ENCODE measurements around the gene KCNJ12.

KCNJ12 gene

DNA sequence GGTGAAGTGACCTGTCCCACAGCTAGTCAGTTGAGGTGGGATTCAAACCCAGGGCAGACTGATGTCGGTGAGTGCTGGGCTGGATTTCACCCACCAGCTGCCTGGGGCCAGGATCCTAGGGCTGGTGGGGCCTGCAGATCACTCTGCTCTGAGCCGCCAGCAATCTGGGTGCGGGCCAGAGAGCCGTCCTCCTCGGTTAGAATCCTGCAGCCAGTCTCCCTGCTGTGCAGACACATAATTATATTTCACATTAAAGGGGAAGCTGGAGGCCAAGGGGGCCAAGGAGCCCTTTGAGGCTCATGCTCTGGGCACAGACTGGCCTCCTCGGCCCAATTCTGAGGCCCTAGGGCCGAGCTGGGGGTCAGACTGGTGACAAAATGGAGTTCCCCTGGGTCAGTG lies 996 bp upstream of the KCNJ12 start:
- Histone ChIP-seq H3K9me3 (ENCODE audit: control insufficient read depth in 5 of 5, low read length in 5 of 5) (no peaks in the 10 kb centered on the region), H3K27ac (ENCODE audit: low read depth, low read length) (no peak overlapping the region), H3K27me3 (ENCODE audit: control insufficient read depth in 5 of 5, insufficient read depth in 4 of 5, low read length in 5 of 5) (peaks cover 31 to 53% (median 38%) of the 10 kb centered on the region in 5 donors), H3K4me1 (ENCODE audit: control insufficient read depth in 5 of 5, insufficient read depth in 5 of 5, low read length in 5 of 5) (peaks cover 0 to 29% (median 20%) of the 10 kb centered on the region in 5 donors), H3K9ac (ENCODE audit: low read length in 5 of 5) (no peak overlapping the region), H3K36me3 (ENCODE audit: control insufficient read depth in 5 of 5, insufficient read depth in 5 of 5, low read length in 5 of 5) (no peaks in the 10 kb centered on the region), H3K4me3 (ENCODE audit: low read depth in 1 of 5, low read length in 5 of 5) (no peak overlapping the region)

DNA sequence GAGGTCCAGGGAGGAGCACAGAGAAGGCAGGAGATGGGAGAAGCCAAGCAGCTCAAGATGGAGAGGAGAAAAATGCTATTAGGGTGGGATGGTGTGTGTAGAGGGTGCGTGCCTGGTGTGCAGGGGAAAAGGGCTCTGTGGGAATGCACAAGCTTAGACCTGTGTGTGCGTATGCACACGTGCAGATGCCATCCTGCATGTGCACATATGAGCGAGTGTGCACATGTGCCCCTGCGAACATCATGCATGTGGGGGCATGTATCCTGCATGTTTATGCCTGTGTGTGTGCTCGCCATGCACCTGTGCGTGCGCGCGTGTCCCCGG lies 438 bp upstream of the KCNJ12 start:
- H3K27me3 ChIP-seq (ENCODE audit: control insufficient read depth in 5 of 5, insufficient read depth in 4 of 5, low read length in 5 of 5): peaks cover 31 to 53% (median 39%) of the 10 kb centered on the region in 5 donors

DNA sequence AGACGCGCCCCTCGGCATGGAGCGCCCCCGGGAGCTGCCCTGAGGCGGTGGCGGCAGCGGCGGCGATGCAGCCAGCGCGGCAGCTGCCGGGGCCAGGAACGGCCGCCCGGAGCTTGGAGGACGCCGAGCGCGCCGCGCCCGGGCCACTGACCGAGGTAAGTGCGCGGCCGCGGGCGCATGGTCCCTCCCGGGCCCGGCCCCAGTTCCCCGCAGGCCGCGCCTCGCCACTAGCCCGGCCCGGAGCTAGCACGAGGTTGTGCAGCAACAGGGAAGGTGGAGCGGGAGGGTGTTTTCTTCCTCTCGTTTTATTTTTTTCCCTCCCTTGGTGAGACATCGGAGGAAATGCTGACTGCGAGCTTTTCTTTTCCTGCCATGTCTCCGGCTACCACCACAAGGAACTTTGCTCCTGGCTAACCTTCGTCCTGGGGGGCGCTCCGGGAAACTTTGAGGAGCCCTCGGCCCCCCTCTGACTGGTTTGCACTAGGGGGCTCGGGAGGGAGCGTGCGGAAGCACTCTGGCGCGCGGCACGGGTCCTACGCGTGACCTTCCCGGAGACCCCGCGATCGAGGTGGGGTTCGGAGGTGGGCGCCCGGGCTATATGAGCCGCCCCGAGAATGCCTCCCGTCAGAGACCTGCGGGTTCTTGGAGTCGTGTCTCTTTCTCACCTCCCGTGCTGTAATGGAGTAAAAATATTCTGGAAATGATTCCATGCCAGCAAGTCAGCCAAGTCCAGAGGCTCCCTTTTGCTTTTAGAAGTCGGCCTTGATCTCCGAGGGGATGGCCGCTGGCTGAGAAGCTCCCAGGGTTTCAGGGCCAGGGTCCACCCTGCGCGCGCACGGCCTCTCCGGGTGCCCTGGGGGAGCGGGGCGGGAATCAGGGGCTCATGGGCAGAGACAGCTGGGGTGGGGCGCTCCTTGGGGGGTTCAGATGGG lies 868 bp downstream of the KCNJ12 start:
- peaks cover 0 to 26% (median 20%) of the 10 kb centered on the region in 5 donors for H3K4me1 ChIP-seq (ENCODE audit: control insufficient read depth in 5 of 5, insufficient read depth in 5 of 5, low read length in 5 of 5)
- no peaks in the 10 kb centered on the region for H3K9me3 ChIP-seq (ENCODE audit: control insufficient read depth in 5 of 5, low read length in 5 of 5)
- H3K27me3 ChIP-seq (ENCODE audit: control insufficient read depth in 5 of 5, insufficient read depth in 4 of 5, low read length in 5 of 5): peaks cover 33 to 49% (median 39%) of the 10 kb centered on the region in 5 donors
- H3K9ac ChIP-seq (ENCODE audit: low read length in 5 of 5): peak overlapping the region in 1 of 5 donors; percentile 23
- peak overlapping the region; percentile 35 to 61 (median 54) for H3K4me3 ChIP-seq (ENCODE audit: low read depth in 1 of 5, low read length in 5 of 5)
- H3K27ac ChIP-seq (ENCODE audit: low read depth, low read length): no peak overlapping the region
- H3K36me3 ChIP-seq (ENCODE audit: control insufficient read depth in 5 of 5, insufficient read depth in 5 of 5, low read length in 5 of 5): no peaks in the 10 kb centered on the region

More for the DNA sequence above, 438 bp upstream of the KCNJ12 start:
- Histone ChIP-seq H3K4me3 (ENCODE audit: low read depth in 1 of 5, low read length in 5 of 5) (peak overlapping the region in 2 of 5 donors; percentile 24 to 58), H3K9me3 (ENCODE audit: control insufficient read depth in 5 of 5, low read length in 5 of 5) (no peaks in the 10 kb centered on the region), H3K4me1 (ENCODE audit: control insufficient read depth in 5 of 5, insufficient read depth in 5 of 5, low read length in 5 of 5) (peaks cover 0 to 27% (median 20%) of the 10 kb centered on the region in 5 donors), H3K27ac (ENCODE audit: low read depth, low read length) (no peak overlapping the region), H3K36me3 (ENCODE audit: control insufficient read depth in 5 of 5, insufficient read depth in 5 of 5, low read length in 5 of 5) (no peaks in the 10 kb centered on the region), H3K9ac (ENCODE audit: low read length in 5 of 5) (no peak overlapping the region)

DNA sequence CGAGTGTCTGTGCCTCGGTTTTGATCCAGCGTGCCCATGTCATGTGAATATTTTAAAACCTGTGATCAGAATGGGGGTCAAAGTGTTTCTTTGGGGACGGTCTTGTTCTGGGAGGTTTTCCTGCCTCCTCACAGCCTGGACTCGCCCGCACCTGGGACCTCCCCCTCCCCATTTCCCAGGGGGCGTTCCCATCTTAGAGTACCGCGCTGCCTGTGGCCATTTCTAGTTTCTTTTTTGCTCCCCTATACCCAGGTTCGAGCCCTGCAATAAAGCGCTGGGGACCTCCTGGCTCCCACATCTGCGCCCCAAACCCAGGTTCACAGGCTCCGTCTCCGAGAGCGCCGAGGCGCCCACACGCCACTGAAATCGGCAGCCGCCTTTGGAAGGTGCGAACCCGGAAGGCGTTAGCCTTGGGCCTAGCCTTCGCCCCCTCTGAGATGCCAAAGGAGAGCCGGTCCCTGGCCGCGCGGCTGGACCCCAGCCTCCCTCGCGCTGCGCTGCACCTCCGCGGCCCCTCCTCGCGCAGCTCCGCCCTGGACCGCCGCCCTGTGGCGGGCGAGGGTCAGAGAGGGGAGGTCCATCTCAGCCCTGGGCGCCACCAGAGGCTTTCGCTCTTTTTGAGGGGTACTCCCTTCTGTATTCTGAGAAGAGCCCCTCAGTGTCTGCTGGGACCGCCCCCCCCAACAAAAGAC lies 1.7 kb downstream of the KCNJ12 start:
- peaks cover 31 to 48% (median 39%) of the 10 kb centered on the region in 5 donors for H3K27me3 ChIP-seq (ENCODE audit: control insufficient read depth in 5 of 5, insufficient read depth in 4 of 5, low read length in 5 of 5)
- H3K9ac ChIP-seq (ENCODE audit: low read length in 5 of 5): peak overlapping the region in 1 of 5 donors; percentile 37
- H3K27ac ChIP-seq (ENCODE audit: low read depth, low read length): no peak overlapping the region
- H3K36me3 ChIP-seq (ENCODE audit: control insufficient read depth in 5 of 5, insufficient read depth in 5 of 5, low read length in 5 of 5): no peaks in the 10 kb centered on the region
- peaks cover 0 to 26% (median 20%) of the 10 kb centered on the region in 5 donors for H3K4me1 ChIP-seq (ENCODE audit: control insufficient read depth in 5 of 5, insufficient read depth in 5 of 5, low read length in 5 of 5)
- peak overlapping the region in 4 of 5 donors; percentile 52 to 61 (median 56) for H3K4me3 ChIP-seq (ENCODE audit: low read depth in 1 of 5, low read length in 5 of 5)
- no peaks in the 10 kb centered on the region for H3K9me3 ChIP-seq (ENCODE audit: control insufficient read depth in 5 of 5, low read length in 5 of 5)

DNA sequence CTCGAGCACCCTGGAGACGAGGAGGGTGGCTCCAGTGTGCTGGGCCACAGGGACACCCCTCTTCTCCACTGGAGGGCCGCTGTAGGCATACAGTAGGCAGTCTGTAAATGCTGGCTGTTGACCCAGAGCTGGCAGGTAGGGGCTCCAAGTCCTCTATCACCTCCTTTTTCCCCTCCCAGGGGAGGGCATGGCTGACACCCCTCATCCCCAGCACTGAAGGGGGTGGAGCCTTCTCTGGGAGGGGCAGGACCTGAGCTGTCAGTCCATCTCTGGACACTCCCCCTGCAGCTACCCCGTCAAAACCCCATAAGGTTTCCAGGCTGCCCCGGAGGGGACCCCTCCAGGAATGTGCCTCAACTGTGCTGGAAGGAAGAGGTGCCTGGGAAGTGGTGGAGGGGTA lies 2.4 kb downstream of the KCNJ12 start:
- Histone ChIP-seq H3K27ac (ENCODE audit: low read depth, low read length) (no peak overlapping the region), H3K27me3 (ENCODE audit: control insufficient read depth in 5 of 5, insufficient read depth in 4 of 5, low read length in 5 of 5) (peaks cover 31 to 48% (median 39%) of the 10 kb centered on the region in 5 donors)

DNA sequence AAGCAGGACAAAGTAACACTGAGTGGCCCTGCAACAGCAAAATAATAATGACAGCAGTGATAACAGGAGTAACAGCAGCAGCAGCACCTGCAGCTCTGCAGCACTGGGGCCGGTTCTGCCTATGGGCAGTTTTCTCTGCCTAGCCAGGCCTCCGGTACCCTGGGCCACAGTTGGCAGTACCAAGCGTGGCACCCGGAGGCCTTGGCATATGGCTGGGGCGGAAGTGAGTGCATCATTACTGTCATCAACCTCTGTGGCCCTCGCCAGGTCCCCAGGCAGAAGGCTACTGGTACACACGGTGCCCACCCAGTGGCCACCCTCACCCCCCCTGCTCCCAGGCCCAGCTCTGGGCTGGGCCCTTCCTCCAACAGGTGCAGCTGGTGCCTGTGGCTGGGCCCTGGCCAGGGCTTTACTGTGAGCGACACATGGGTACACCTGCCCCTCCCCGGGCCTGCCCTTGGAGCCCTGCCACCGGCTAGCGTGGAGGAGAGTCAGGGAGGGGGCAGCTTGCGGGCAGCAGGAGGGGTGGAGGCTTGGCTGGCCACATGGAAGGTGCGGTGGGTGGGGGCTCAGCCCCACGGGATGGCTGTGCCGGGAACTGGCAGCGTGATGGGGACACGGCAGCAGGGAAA lies 3.0 kb downstream of the KCNJ12 start:
- Histone ChIP-seq H3K27me3 (ENCODE audit: control insufficient read depth in 5 of 5, insufficient read depth in 4 of 5, low read length in 5 of 5) (peaks cover 31 to 47% (median 36%) of the 10 kb centered on the region in 5 donors), H3K9ac (ENCODE audit: low read length in 5 of 5) (no peak overlapping the region), H3K27ac (ENCODE audit: low read depth, low read length) (no peak overlapping the region), H3K4me3 (ENCODE audit: low read depth in 1 of 5, low read length in 5 of 5) (no peak overlapping the region), H3K36me3 (ENCODE audit: control insufficient read depth in 5 of 5, insufficient read depth in 5 of 5, low read length in 5 of 5) (no peaks in the 10 kb centered on the region), H3K4me1 (ENCODE audit: control insufficient read depth in 5 of 5, insufficient read depth in 5 of 5, low read length in 5 of 5) (peaks cover 0 to 26% (median 20%) of the 10 kb centered on the region in 5 donors), H3K9me3 (ENCODE audit: control insufficient read depth in 5 of 5, low read length in 5 of 5) (no peaks in the 10 kb centered on the region)

More for the DNA sequence above, 2.4 kb downstream of the KCNJ12 start:
- H3K4me1 ChIP-seq (ENCODE audit: control insufficient read depth in 5 of 5, insufficient read depth in 5 of 5, low read length in 5 of 5): peaks cover 0 to 26% (median 20%) of the 10 kb centered on the region in 5 donors
- no peaks in the 10 kb centered on the region for H3K9me3 ChIP-seq (ENCODE audit: control insufficient read depth in 5 of 5, low read length in 5 of 5)
- no peak overlapping the region for H3K4me3 ChIP-seq (ENCODE audit: low read depth in 1 of 5, low read length in 5 of 5)
- H3K9ac ChIP-seq (ENCODE audit: low read length in 5 of 5): no peak overlapping the region
- H3K36me3 ChIP-seq (ENCODE audit: control insufficient read depth in 5 of 5, insufficient read depth in 5 of 5, low read length in 5 of 5): no peaks in the 10 kb centered on the region

DNA sequence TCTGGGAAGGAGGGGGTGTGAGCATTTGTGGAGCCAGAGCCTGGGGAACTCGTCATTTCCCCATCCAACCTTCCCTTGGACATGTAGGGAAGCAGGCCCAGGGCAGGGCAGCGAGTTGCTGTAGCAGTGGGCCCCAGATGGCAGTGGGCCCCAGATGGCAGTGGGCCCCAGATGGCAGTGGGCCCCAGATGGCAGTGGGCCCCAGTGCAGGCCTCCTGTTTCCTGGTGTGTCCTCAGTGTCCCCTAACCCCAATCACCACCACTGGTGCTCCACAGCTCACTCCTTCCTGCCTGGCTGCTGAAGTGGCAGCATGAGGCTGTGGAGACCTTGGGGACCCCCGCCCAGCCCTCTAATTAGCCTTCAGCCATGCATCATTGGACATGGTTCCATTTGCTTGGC lies 4.5 kb downstream of the KCNJ12 start:
- Histone ChIP-seq H3K4me3 (ENCODE audit: low read depth in 1 of 5, low read length in 5 of 5) (no peak overlapping the region), H3K27me3 (ENCODE audit: control insufficient read depth in 5 of 5, insufficient read depth in 4 of 5, low read length in 5 of 5) (peaks cover 23 to 32% (median 31%) of the 10 kb centered on the region in 5 donors), H3K9me3 (ENCODE audit: control insufficient read depth in 5 of 5, low read length in 5 of 5) (no peaks in the 10 kb centered on the region), H3K36me3 (ENCODE audit: control insufficient read depth in 5 of 5, insufficient read depth in 5 of 5, low read length in 5 of 5) (no peaks in the 10 kb centered on the region), H3K27ac (ENCODE audit: low read depth, low read length) (no peak overlapping the region), H3K9ac (ENCODE audit: low read length in 5 of 5) (no peak overlapping the region), H3K4me1 (ENCODE audit: control insufficient read depth in 5 of 5, insufficient read depth in 5 of 5, low read length in 5 of 5) (peaks cover 0 to 26% (median 20%) of the 10 kb centered on the region in 5 donors)

DNA sequence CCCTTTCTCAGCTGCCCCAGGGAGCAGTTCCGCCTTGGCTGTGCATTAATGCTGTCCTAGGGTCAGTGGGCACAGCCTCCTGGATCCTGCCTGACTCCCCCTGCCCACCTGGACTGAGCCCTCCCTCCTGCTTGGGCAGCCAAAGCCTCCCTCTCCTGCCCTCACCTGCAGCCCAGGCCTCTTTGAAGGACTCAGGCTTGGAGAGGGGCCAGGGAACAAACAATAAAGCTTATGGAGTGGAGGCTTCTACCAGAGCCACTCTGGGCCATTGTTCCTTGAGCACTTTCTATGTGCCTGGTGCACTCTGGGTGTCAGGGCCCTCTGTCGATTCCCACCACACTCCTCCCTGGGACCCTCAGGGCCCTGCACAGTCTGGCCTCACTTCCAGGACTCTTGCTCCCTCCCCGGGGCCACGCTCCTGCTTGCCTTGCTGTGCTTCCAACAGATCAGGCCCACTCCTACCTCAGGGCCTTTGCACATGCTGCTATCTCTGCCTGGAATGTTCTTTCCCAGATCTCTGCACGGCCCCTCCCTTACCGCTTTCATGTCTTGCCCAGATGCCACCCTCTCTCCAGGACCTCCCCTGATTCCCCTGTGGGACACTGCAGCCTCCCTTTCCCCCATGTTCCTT lies 5.0 kb downstream of the KCNJ12 start:
- Histone ChIP-seq H3K36me3 (ENCODE audit: control insufficient read depth in 5 of 5, insufficient read depth in 5 of 5, low read length in 5 of 5) (no peaks in the 10 kb centered on the region), H3K9me3 (ENCODE audit: control insufficient read depth in 5 of 5, low read length in 5 of 5) (no peaks in the 10 kb centered on the region), H3K4me1 (ENCODE audit: control insufficient read depth in 5 of 5, insufficient read depth in 5 of 5, low read length in 5 of 5) (peaks cover 0 to 22% (median 17%) of the 10 kb centered on the region in 5 donors), H3K27ac (ENCODE audit: low read depth, low read length) (no peak overlapping the region), H3K4me3 (ENCODE audit: low read depth in 1 of 5, low read length in 5 of 5) (no peak overlapping the region), H3K9ac (ENCODE audit: low read length in 5 of 5) (no peak overlapping the region), H3K27me3 (ENCODE audit: control insufficient read depth in 5 of 5, insufficient read depth in 4 of 5, low read length in 5 of 5) (peaks cover 21 to 29% (median 28%) of the 10 kb centered on the region in 5 donors)

DNA sequence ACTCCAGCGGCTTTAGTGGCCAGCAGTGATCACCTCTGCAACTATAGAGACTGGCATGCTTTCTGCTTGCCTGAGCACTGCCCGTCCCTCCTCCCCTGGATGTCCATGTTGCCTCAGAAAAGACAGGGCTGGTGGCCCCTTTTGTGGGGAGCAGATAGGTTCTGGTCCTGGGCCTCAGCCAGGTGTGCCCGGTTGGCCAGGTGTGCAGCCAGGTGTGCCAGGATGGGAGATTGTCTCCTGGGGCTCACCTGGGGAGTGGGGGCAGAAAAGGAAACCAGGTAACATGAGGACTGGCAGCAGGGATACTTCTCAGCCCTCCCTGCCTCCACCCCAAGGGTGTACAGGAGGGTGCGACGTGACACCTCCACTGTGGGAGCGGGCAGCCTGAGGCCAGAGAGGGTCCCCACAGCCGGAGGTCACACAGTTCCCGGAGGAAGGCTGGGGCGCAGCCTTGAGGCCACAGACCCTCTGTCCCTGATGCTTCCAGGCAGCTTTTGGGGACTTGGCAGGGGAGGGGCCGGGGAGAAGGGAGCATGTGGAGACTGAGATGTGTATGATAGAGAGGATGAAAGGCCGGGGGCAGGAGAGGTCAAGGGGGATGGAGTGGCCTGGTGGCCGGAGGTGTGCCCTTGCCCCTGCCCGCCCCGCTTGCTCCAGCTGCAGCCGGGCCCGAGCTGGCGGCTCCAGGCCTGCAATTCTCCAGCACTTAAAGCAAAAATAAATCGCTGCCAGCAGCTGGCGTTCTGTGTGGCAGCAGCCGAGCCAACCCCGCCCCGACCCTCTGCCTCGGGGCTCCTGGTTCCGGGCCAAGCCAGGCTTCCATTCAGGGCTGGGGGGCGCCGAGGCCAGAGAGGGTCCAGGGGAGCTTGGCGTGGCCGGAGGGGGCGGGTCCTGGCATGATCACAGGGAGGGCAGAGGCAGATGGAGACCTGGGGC lies 6.7 kb downstream of the KCNJ12 start:
- Histone ChIP-seq H3K27me3 (ENCODE audit: control insufficient read depth in 5 of 5, insufficient read depth in 4 of 5, low read length in 5 of 5) (peaks cover 15 to 21% (median 19%) of the 10 kb centered on the region in 5 donors), H3K4me3 (ENCODE audit: low read depth in 1 of 5, low read length in 5 of 5) (no peak overlapping the region), H3K36me3 (ENCODE audit: control insufficient read depth in 5 of 5, insufficient read depth in 5 of 5, low read length in 5 of 5) (no peaks in the 10 kb centered on the region), H3K4me1 (ENCODE audit: control insufficient read depth in 5 of 5, insufficient read depth in 5 of 5, low read length in 5 of 5) (peaks cover 0 to 8% (median 7%) of the 10 kb centered on the region in 5 donors), H3K9ac (ENCODE audit: low read length in 5 of 5) (no peak overlapping the region), H3K9me3 (ENCODE audit: control insufficient read depth in 5 of 5, low read length in 5 of 5) (no peaks in the 10 kb centered on the region), H3K27ac (ENCODE audit: low read depth, low read length) (no peak overlapping the region)
